Measurements from ENCODE around the gene STAT4.

STAT4 gene

DNA sequence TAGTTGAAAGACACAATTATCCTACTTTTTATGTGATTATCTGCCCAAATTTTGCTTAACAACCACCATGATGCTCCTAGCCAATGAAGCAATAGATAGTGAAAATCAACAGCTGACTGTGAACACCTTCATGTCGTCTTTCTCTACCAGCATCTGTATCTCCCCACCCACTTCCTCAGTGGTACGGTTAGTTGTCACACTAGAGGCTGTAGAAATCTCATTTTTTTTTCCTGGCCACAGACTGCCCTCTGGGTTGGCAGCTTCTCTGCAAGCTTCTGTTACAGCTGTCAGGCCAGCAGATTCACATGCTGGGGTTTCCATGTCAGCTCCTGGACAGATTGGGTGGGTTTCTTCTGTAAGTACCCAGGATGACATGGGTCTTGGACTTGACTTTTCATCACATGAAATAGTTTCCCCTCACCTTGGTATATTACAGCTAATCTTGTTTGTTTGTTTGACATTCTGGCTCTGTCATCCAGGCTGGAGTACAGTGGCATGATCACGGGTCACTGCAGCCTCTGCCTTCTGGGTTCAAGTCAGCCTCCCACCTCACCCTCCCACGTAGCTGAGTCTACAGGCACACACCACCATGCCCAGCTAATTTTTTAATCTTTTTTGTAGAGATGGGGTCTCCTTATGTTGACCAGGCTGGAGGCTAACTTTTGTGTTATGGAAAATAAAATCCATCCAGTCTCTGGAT lies 24.3 kb downstream of the STAT4 start:
- H3K79me2 ChIP-seq = no peaks in the 10 kb centered on the region
- no peak overlapping the region for H3K4me3 ChIP-seq (ENCODE audit: low read depth, low read length)
- H3K4me1 ChIP-seq = no peaks in the 10 kb centered on the region
- no peak overlapping the region for H3K9ac ChIP-seq
- no peaks in the 10 kb centered on the region for H3K36me3 ChIP-seq (ENCODE audit: control insufficient read depth, insufficient read depth, low read length)
- H3K27ac ChIP-seq = no peak overlapping the region
- no peak overlapping the region for H3K4me2 ChIP-seq (ENCODE audit: low read length)
- TF ChIP-seq, protein P1, sequence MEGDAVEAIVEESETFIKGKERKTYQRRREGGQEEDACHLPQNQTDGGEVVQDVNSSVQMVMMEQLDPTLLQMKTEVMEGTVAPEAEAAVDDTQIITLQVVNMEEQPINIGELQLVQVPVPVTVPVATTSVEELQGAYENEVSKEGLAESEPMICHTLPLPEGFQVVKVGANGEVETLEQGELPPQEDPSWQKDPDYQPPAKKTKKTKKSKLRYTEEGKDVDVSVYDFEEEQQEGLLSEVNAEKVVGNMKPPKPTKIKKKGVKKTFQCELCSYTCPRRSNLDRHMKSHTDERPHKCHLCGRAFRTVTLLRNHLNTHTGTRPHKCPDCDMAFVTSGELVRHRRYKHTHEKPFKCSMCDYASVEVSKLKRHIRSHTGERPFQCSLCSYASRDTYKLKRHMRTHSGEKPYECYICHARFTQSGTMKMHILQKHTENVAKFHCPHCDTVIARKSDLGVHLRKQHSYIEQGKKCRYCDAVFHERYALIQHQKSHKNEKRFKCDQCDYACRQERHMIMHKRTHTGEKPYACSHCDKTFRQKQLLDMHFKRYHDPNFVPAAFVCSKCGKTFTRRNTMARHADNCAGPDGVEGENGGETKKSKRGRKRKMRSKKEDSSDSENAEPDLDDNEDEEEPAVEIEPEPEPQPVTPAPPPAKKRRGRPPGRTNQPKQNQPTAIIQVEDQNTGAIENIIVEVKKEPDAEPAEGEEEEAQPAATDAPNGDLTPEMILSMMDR (IDR thresholded peaks at IDR 0.05) = no peak
- H3K27me3 ChIP-seq (ENCODE audit: control insufficient read depth, insufficient read depth, low read length) = no peaks in the 10 kb centered on the region
- no peak overlapping the region for H2AFZ ChIP-seq
- no peaks in the 10 kb centered on the region for H3K9me3 ChIP-seq (ENCODE audit: control insufficient read depth, low read length)

DNA sequence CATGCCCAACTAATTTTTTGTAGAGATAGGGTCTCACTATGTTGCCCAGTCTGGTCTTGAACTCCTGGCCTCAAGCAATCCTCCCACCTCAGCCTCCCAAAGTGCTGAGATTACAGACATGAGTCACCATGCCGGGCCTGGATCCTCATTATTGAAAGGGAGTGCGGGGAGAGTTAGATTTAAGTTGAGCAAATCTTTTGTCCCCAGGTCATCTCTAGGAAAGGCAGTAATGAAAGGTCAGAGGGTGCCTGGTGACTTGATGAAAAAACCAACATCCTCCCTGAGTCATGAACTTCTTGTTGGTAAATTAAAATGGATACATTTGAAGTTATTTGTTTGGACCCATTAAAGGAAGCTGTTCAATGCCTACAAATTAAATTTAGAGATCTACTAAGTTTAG lies 25.1 kb downstream of the STAT4 start:
- H3K27ac ChIP-seq = no peak overlapping the region
- H3K27me3 ChIP-seq (ENCODE audit: control insufficient read depth, insufficient read depth, low read length) = no peaks in the 10 kb centered on the region
- H3K4me2 ChIP-seq (ENCODE audit: low read length) = no peak overlapping the region
- H3K4me1 ChIP-seq = no peaks in the 10 kb centered on the region
- H3K36me3 ChIP-seq (ENCODE audit: control insufficient read depth, insufficient read depth, low read length) = no peaks in the 10 kb centered on the region
- TF ChIP-seq, protein P1 (IDR thresholded peaks at IDR 0.05) = no peak
- no peaks in the 10 kb centered on the region for H3K79me2 ChIP-seq
- H3K9me3 ChIP-seq (ENCODE audit: control insufficient read depth, low read length) = no peaks in the 10 kb centered on the region
- no peak overlapping the region for H3K4me3 ChIP-seq (ENCODE audit: low read depth, low read length)
- H3K9ac ChIP-seq = no peak overlapping the region
- no peak overlapping the region for H2AFZ ChIP-seq

DNA sequence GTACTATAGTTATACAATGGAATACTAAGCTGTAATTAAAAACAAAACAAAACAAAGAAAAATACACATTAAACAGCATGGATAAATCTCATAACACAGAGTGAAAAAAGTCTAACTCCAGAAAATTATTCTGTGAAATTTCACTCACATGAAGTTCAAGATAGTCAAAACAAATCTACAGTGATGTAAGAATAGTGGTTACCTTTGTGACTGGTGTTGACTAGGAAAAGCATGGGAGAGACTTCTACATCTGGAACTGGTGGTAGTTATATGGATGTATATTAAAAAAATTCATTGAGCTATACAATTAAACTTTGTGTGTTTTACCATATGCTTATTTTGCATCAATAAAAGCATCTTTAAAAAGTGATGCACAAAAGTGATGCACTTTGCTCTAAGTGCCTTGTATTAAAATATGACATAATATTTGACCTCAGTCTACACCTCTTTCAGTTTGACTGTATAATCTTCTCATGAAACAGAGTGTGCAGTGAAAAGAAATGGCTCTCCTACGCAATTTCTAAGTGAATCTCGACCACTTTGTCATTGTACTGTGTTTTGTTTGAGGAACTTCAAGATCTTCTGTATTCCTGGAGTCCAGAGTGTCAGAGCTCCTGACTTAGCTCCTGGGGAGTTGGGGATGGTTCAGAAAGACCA lies 28.0 kb downstream of the STAT4 start:
- H3K79me2 ChIP-seq = no peaks in the 10 kb centered on the region
- no peaks in the 10 kb centered on the region for H3K9me3 ChIP-seq (ENCODE audit: control insufficient read depth, low read length)
- no peak overlapping the region for H3K4me2 ChIP-seq (ENCODE audit: low read length)
- H3K4me3 ChIP-seq (ENCODE audit: low read depth, low read length) = no peak overlapping the region
- H3K9ac ChIP-seq = no peak overlapping the region
- TF ChIP-seq, protein P1 (IDR thresholded peaks at IDR 0.05) = no peak
- no peaks in the 10 kb centered on the region for H3K36me3 ChIP-seq (ENCODE audit: control insufficient read depth, insufficient read depth, low read length)
- no peak overlapping the region for H3K27ac ChIP-seq
- H3K27me3 ChIP-seq (ENCODE audit: control insufficient read depth, insufficient read depth, low read length) = no peaks in the 10 kb centered on the region
- H3K4me1 ChIP-seq = no peaks in the 10 kb centered on the region
- no peak overlapping the region for H2AFZ ChIP-seq

DNA sequence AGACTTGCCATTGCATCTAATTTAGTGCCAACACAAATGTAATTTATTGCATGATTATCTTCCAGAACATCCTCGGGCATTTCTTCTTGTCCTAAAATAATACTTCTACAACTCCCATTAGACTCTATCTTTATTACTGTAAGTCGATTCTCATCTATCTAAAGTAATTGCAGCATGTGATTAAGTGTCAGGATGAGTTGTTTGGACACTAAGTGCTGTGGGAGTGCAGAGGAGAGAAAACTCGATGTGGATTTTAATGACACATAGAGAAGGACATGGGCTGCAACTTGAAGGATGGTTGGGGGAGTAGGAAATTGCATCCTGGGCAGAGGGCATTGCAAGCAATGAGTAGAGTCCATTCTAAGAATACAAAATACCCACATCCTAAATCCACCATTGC lies 33.5 kb downstream of the STAT4 start:
- TF ChIP-seq, protein P1 (IDR thresholded peaks at IDR 0.05) = no peak
- H2AFZ ChIP-seq = no peak overlapping the region

More for the DNA sequence above, 33.5 kb downstream of the STAT4 start:
- Histone ChIP-seq H3K4me3 (ENCODE audit: low read depth, low read length) (no peak overlapping the region), H3K27ac (no peak overlapping the region), H3K9me3 (ENCODE audit: control insufficient read depth, low read length) (no peaks in the 10 kb centered on the region), H3K9ac (no peak overlapping the region), H3K79me2 (no peaks in the 10 kb centered on the region), H3K27me3 (ENCODE audit: control insufficient read depth, insufficient read depth, low read length) (no peaks in the 10 kb centered on the region), H3K4me1 (peaks cover 14% of the 10 kb centered on the region), H3K36me3 (ENCODE audit: control insufficient read depth, insufficient read depth, low read length) (no peaks in the 10 kb centered on the region), H3K4me2 (ENCODE audit: low read length) (no peak overlapping the region)

Data from parathyroid adenoma (tissue), 2 donors.